ENCODE data around the gene NR2C2.
"Not testable (repeated sequence)": the region's sequence is repeated elsewhere in the genome, so short reads cannot be mapped to it uniquely, and the experiment has no call there.

The NR2C2 gene

GRCh38 chr3:14990780-14991148, 43.4 kb downstream of the NR2C2 start:
- no peak overlapping the region for H3K4me3 ChIP-seq (ENCODE audit: low read depth, low read length)
- no peak for TF ChIP-seq CTCF (IDR thresholded peaks at IDR 0.05; ENCODE audit: low read depth, low read length)

- H3K4me3 ChIP-seq (ENCODE audit: low read depth, low read length), result no peak overlapping the region
- no peak for TF ChIP-seq CTCF (IDR thresholded peaks at IDR 0.05; ENCODE audit: low read depth, low read length)
Observed at GRCh38 chr3:14991151-14991742, 43.9 kb downstream of the NR2C2 start.

- TF ChIP-seq CTCF (IDR thresholded peaks at IDR 0.05; ENCODE audit: low read depth, low read length), result no peak
- H3K4me3 ChIP-seq (ENCODE audit: low read depth, low read length), result no peak overlapping the region
Observed at GRCh38 chr3:14991818-14992612, 44.6 kb downstream of the NR2C2 start.

GRCh38 chr3:14997941-14998340, 50.6 kb downstream of the NR2C2 start:
- no peak for TF ChIP-seq CTCF (IDR thresholded peaks at IDR 0.05; ENCODE audit: low read depth, low read length)
- H3K4me3 ChIP-seq (ENCODE audit: low read depth, low read length), result no peak overlapping the region

- H3K4me3 ChIP-seq (ENCODE audit: low read depth, low read length), result not testable (repeated sequence)
Observed at GRCh38 chr3:14999182-14999581, 51.8 kb downstream of the NR2C2 start.

GRCh38 chr3:15007681-15008141, 60.3 kb downstream of the NR2C2 start:
- TF ChIP-seq CTCF (IDR thresholded peaks at IDR 0.05; ENCODE audit: low read depth, low read length), result no peak
- no peak overlapping the region for H3K4me3 ChIP-seq (ENCODE audit: low read depth, low read length)

GRCh38 chr3:15009167-15009566, 61.8 kb downstream of the NR2C2 start:
- no peak overlapping the region for H3K4me3 ChIP-seq (ENCODE audit: low read depth, low read length)
- TF ChIP-seq CTCF (IDR thresholded peaks at IDR 0.05; ENCODE audit: low read depth, low read length), result no peak

Measured in WI38 (cell line).